Anterior cingulate cortex (tissue), 58 donors: ENCODE results near the gene KRTAP10-1.
"Not testable (repeated sequence)": the region's sequence is repeated elsewhere in the genome, so short reads cannot be mapped to it uniquely, and the experiment has no call there.

Experiments used
- DNase-seq, 58 donors: peaks; one replicate each; lab custom pipeline; 2025; lab: John Stamatoyannopoulos, UW

Gene KRTAP10-1, protein sequence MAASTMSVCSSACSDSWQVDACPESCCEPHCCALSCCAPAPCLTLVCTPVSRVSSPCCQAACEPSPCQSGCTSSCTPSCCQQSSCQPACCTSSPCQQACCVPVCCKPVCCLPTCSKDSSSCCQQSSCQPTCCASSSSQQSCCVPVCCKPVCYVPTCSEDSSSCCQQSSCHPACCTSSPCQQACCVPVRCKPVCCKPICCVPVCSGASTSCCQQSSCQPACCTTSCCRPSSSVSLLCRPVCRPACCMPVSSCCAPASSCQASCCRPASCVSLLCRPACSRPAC

DNA sequence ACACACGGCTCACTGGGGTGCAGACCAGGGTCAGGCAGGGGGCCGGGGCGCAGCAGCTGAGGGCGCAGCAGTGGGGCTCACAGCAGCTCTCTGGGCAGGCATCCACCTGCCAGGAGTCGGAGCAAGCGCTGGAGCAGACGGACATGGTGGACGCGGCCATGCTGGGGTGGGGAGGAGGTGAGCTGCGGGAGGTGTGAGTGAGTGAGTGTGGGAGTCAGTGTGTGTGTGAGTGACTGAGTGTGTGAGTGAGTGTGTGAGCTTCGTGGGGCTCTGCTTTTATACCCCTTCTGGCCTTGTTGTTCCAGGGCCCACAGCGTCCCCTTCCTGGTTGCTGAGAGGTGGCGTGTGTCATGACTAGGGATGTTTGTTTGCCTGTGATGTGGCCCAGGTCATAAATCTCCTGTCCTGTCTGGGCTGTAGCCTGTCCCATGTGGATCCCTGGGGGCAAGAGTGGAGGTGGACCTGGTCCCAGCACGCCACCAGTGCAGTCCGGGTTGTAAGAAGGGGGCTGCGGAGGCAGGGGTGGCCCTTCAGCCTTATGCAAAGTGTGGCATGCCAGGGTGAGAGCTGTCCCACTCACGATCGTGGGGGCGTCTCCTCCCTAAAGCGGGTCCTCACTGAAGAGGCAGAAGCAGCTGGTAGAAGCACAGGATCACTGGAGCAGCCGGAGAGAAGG, at the start of gene KRTAP10-1:
TSS of gene KRTAP10-1 (minus strand) at position 205 of the 676 bp plus-strand sequence. CDS start at position 160, 45 bp downstream.
- DNase-seq, result no peak

DNA sequence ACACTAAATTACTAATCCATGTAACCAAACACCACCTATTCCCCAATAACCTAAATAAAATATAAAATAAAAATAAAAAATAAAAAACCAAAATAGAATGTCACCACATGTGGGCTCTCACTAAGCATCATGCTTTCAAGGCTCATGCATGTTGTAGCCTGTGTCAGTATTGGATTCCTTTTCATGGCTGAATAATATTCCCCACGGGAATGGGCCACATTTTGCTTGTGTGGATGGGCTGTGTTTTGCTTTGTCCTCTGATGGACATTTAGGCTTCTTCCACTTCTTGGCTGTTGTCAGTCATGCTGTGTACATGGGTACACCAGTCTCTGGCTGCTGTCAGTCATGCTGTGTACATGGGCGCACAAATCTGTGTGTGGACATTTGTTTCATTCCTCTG, 49.1 kb upstream of the KRTAP10-1 start:
- DNase-seq, result no peak

DNA sequence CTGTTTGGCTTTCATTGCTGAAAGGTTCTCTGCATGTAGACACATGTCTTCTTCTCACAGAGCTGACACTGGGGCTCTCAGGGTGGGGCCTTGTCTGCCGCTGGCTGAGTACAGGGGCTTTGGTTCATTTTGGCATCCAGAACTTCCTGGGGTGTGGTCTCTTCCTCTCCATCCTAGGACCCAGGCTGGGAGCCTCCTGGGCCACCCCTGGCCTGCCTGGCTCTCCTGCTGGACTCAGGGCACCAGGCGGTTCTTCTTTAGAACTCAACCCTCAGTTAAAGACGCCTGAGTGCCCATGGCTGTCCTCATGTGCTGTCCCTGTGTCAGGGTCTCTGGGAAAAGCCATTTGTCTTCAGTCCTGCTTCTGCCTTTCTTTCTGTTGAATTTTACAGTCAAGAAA, 45.9 kb upstream of the KRTAP10-1 start:
- no peak for DNase-seq

DNA sequence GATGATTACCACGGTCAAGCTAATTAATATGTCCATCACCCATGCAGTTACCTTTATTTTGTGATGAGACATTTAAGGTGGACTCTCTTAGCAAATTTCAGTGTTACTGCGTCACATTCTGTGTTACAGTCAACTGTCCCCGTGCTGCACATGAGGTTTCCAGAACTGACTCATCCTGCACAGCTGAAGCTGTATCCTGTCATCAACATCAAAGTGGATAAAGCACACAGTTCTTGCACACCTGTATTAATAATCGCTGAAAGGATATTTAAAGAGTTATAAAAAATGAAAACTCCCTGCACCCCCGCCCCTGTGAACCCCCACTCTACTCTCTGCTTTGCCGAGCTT, 43.8 kb upstream of the KRTAP10-1 start:
- DNase-seq, result no peak

DNA sequence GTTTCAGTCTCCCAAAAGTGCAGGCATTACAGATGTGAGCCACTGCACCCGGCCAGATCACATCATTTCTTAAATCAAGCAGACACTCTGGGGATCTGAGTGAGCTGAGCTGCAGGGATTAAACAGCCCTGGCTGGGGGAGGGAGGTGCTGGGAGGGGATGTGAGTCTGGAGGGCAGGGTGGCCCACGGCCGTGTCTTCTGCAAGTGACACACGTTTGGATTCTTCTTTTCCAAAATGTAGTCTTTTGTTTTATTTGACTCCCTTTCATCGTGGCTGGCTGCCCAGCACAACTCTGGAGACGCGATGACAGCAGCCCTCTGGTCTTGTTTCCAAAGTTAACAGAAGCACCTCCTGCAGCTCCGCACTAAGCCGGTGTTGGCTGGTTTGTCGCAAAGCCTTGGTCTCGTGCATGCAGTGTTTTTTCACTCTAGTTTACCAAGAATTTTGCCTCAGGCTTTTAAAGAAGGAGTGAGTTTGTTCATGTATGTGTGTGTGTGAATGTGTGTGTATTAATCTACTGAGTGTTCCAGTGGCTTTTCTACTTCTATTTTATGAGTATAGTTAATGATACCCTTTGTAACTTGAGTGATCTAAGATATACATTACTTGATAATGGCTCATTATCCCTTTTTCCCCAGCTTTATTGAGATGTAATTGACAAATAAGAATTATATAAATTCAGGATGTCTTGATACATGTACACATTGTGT, 43.2 kb upstream of the KRTAP10-1 start:
- peak in 1 of 58 donors; percentile 6 for DNase-seq

DNA sequence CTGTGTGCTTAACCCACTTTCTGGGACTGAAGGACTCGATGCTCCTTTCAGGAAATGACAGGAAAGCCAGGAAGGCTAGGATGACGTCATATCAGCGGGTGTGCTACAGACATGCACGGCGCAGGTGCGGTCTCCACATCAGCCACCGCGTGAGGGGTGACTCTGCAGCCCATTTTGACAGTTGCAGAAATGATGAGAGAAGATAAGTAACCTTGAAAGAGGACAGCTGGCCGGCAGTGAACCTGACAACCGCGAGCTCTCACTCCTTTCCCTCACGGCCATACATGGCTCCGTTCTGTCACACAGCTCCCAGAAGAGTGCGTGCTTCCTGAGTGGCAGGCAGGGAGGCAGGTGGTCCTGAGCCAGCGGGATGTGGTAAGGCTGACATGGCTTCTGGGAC, 42.1 kb upstream of the KRTAP10-1 start:
- no peak for DNase-seq

DNA sequence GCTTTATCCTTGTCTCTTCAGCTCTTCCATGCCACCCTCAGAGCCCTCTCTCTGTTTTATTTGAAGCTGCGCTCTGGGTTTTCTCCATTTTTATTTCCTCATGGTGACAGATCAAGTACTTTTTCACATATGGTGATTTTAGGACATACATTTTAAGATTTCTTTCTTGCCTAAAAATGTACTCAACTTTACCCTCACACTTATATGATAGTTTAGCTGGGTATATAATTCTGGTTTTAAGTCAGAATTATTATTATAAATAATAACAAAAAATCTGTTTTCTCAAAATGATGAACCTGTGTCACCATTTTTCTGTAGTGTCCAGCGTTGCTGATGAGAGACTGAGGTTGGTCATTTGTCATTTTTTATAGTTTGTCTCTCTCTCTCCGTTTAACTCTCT, 41.2 kb upstream of the KRTAP10-1 start:
- DNase-seq, result no peak

DNA sequence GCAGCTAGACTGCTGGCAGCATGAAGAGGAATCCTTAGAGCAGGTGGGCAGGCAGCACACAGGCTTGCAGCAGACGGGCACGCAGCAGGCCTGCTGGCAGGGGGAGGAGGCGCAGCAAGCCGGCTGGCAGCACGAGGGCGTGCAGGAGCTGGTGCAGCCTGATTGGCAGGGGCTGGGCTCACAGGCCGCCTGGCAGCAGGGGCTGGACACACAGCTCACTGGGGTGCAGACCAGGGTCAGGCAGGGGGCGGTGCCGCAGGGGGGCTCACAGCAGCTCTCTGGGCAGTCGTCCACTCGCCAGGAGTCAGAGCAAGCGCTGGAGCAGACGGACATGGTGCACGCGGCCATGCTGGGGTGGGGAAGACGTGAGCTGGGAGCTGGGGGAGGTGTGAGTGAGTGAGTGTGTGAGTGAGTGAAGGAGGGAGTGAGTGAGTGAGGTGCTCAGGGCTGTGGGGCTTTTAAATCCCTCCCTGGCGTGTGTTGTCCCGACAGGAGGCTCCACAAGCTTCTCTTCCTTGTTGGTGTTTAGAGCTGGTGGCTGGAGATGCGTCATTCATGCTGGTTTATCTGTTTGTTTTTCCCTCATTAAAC, 40.3 kb upstream of the KRTAP10-1 start, which contains the start of gene KRTAP10-5:
TSS of gene KRTAP10-5 (minus strand) at position 374 of the 591 bp plus-strand sequence. CDS start at position 348, 26 bp downstream.
- DNase-seq, result not testable (repeated sequence)

DNA sequence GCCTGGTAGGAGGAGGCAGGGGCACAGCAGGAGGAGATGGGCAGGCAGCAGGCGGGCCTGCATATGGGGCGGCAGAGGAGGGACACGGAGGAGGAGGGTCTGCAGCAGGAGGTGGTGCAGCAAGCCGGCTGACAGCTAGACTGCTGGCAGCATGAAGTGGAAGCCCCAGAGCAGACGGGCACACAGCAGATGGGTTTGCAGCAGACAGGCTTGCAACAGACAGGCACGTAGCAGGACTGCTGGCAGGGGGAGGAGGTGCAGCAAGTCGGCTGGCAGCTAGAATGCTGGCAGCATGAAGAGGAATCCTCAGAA, 39.8 kb upstream of the KRTAP10-1 start:
- DNase-seq, result no peak

DNA sequence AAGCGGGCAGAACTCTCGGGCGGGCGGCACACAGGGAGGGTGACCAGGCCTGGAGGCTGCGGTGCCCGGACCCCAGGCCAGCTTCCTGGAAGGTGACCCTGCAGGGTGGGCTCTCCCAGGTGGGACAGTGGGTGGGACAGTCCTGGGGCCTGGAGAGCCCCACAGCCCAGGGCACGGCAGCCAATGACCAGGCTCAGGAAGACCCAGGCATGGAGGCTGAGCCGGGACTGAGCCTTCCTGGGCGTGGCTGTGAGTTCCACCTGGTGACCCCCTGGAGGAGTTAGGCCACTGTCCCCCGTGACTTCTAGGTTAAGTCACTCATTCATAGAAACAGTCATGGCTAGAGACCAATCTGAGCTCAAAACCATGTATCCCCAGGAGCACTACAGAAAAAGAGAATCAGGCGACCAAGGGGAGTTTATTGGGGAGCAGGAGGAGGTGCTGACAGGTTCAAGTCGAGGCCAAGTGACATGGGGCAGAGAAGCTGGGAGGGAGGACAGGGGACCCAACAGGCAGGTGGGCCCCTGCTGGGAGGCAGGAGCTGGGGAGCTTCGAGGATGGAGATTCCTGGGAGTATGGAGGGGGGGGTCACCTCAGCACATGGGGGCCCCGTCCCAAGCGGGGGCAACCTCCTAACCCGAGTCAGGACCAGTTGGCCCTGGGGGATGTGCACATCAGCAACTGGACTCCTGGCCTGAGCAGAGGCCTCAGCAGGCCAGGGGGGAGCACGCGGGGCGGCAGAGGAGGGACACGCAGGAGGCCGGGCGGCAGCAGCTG, 39.2 kb upstream of the KRTAP10-1 start:
- DNase-seq, result no peak

DNA sequence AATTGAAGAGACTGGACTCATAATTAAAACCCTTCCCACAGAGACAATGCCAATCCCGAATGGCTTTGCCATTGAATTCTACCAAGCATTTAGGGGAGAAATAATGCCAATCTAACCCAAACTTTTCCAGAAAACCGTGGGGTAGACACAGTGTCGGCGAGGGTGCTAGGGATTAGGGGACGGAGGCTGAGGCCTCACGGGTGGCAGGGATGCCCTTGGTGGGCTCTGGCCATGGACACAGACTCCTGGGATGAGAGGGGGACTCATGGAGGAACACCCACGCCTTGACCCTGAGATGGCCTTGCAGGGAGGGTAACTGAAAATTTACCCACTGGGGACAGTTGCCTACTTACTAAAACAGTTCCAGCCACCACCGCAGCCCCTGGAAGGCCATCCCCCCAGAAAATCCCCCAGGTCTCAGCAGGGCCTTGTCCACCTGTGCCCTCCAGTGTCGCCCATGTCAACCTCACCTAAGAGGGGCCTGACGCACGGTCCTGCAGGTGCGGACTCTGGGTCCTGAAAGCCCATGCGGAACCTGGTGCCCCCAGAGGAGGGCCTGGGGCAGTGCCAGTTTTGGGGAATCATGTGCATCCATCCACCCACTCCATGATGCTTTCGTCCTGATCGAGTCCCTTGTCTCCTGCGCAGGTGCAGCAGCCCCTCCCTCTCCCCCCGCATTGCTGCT, 38.5 kb upstream of the KRTAP10-1 start:
- DNase-seq, result no peak

DNA sequence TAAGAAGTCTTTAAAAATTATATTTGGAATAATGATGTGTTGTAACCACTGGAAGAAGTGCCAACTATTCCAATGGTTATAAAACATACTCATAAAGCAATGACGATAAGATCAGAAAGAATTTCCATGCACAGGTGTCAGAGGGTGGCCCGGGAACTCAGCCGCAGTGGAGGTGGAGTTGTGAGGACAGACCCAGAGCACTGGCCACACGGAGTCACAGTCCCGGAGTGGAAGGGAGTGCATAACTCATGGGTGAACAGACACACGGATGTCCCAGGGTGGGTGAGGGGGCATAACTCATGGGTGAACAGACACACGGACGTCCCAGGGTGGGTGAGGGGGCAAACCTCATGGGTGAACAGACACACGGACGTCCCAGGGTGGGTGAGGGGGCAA, 36.0 kb upstream of the KRTAP10-1 start:
- DNase-seq, result no peak

DNA sequence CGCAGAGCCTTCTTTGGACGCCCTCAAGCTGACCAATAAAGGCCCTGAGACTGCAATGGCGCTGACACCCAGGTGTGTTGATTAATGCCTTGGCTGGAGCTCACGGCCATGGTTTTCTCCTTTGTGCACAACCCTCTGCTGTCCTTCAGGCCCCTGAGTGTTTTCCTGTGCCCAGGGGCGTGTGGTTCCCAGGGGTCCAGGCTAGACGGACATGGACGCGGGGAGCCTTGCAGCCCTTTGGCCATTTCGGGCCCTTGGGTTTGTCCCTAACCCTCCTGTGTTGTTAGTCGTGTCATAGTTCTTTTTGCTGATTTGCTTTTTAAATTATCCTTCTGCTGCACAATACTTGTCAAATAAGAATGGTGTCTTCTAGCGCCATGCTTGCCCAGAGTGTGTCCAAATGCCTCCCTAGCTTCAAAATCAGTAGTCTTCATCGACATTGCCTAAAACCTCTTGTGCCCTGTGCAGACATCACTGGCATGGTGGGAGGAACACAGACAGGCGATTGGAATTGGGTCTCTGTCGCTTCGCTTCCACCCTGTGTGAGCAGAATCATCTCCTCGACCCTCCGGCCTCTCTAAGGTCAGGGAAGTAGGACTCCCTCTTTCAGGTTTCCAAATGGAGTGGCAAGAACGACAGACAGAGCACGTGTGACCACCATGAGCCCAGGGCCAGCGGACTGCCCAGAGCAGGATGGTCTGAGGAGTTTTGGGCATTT, 35.5 kb upstream of the KRTAP10-1 start:
- no peak for DNase-seq

DNA sequence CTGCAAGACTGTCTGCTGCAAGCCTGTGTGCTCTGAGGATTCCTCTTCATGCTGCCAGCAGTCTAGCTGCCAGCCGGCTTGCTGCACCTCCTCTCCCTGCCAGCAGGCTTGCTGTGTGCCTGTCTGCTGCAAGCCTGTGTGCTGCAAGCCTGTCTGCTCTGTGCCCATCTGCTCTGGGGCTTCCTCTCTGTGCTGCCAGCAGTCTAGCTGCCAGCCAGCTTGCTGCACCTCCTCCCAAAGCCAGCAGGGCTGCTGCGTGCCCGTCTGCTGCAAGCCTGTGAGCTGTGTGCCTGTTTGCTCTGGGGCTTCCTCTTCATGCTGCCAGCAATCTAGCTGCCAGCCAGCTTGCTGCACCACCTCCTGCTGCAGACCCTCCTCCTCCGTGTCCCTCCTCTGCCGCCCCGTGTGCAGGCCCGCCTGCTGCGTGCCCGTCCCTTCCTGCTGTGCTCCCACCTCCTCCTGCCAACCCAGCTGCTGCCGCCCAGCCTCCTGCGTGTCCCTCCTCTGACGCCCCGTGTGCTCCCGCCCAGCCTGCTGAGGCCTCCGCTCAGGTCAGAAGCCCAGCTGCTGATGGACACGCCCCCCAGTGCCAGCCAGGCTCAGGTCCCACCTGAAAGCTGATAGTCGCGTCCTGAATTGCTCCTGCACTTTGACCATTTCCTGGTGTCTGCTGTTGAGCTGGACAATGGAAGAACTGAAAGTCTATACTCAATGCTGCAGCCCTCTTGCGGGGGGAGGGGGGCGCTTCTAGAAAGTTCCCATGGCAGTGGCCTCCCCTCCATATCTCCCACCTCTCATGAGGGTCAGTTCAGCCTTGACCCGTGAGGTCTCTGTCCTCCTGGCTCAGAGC, 34.7 kb upstream of the KRTAP10-1 start:
- DNase-seq, result no peak

DNA sequence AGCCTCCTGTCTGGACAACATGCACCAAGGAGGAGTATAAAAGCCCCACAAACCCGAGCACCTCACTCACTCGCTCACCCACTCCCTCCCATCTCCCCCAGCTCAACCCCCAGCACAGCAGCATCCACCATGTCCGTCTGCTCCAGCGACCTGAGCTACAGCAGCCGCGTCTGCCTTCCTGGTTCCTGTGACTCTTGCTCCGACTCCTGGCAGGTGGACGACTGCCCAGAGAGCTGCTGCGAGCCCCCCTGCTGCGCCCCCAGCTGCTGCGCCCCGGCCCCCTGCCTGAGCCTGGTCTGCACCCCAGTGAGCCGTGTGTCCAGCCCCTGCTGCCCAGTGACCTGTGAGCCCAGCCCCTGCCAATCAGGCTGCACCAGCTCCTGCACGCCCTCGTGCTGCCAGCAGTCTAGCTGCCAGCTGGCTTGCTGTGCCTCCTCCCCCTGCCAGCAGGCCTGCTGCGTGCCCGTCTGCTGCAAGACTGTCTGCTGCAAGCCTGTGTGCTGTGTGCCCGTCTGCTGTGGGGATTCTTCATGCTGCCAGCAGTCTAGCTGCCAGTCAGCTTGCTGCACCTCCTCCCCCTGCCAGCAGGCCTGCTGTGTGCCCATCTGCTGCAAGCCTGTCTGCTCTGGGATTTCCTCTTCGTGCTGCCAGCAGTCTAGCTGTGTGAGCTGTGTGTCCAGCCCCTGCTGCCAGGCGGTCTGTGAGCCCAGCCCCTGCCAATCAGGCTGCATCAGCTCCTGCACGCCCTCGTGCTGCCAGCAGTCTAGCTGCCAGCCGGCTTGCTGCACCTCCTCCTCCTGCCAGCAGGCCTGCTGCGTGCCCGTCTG, 33.8 kb upstream of the KRTAP10-1 start, which contains the start of gene KRTAP10-4:
TSS of gene KRTAP10-4 (plus strand) at position 100 of the 827 bp plus-strand sequence. CDS start at position 130, 30 bp downstream.
- not testable (repeated sequence) for DNase-seq

DNA sequence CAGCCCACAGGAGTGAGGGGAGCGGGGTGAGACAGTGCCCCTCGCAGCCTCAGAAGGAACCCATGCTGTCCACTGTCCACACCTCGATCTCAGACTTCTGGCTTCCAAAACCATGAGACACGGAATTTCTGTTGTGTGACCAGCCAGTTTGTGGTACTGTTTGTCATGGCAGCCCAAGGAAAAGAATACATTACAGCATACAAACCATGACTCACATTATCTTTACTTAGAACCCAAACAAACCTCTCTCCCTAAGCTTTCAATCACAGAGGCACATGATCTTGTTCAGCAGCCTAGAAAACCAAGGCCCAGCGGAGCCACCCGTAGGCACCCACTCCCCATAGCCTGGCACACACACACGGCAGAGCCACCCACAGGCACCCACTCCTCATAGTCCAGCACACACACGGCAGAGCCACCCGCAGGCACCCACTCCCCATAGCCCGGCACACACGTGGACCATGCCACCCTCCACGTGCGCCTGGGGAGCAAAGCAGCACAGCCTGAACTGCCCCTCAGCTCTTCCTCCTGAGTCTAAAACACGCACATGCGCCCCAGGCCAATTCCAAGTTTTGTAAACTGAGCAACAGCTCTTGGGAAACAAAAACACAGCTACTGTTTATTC, 33.1 kb upstream of the KRTAP10-1 start:
- no peak for DNase-seq
